BJ (cell line): ENCODE results near the gene FUT2. TPM values are rescaled to one million over a fixed set of nuclear protein-coding genes. Genes with fewer than 3 reads are reported as not detected.

ENCODE experiments used
- CTCF ChIA-PET: fragments of 350-600 bp; formaldehyde crosslinking; extraction: SDS; loops from one replicate; lab custom pipeline; 2021; ENCODE audit warnings: antibody characterized with exemption, inconsistent platforms; lab: Yijun Ruan, JAX
- POLR2A ChIA-PET: fragments of 300-600 bp; sonication (Branson Sonifier 250); formaldehyde crosslinking; extraction: SDS; loops from one replicate; lab custom pipeline; 2021; ENCODE audit warnings: antibody characterized with exemption; lab: Charles Lee
- DNase-seq: peaks from one replicate; pipeline ENCODE4 v3.0.0-alpha.2; 2011; ENCODE audit warnings: low read depth
- H3K27me3 ChIP-seq: 2 replicates; pipeline ENCODE4 v1.6.0; 2011; ENCODE audit warnings: low read length; ENCODE audit not compliant: control insufficient read depth, insufficient read depth
- H3K36me3 ChIP-seq: 2 replicates; pipeline ENCODE4 v1.5.1; 2011; ENCODE audit warnings: low read length; ENCODE audit not compliant: control insufficient read depth, insufficient read depth
- H3K4me3 ChIP-seq: 2 replicates; pipeline ENCODE4 v1.5.1; 2011; ENCODE audit warnings: low read depth, mild to moderate bottlenecking, control low read depth, low read length
- CTCF ChIP-seq: IDR thresholded peaks from 2 replicates; pipeline ENCODE4 v1.5.1; 2011; ENCODE audit warnings: low read depth, mild to moderate bottlenecking, control low read depth, inconsistent platforms, low read length, moderate library complexity; ENCODE audit not compliant: insufficient read depth
- polyA plus RNA-seq: library from polyadenylated mRNA; depleted of rRNA; stranded (reverse); fragments of >200 nt; gene quantifications from 2 replicates; pipeline ENCODE4 v1.2.3, GENCODE V29; 2011

FUT2 gene
- polyA plus RNA-seq, 1 experiment = not detected

GRCh38 chr19:48728911-48729664 is 33.3 kb downstream of the FUT2 start:
- no peak for TF ChIP-seq CTCF
- POLR2A ChIA-PET = no interaction called here
- H3K36me3 ChIP-seq = no peaks in the 10 kb centered on the region
- CTCF ChIA-PET = interaction anchor here (0.9 to 1.3 kb wide), 2 partner anchors 8 to 9 kb away, joined by 3 to 4 read pairs; no protein-coding TSS in a partner anchor
- H3K4me3 ChIP-seq = no peak overlapping the region
- no peaks in the 10 kb centered on the region for H3K27me3 ChIP-seq
- DNase-seq = no peak

GRCh38 chr19:48731452-48731851 is 35.7 kb downstream of the FUT2 start:
- no peak overlapping the region for H3K4me3 ChIP-seq
- no peak for TF ChIP-seq CTCF
- CTCF ChIA-PET = no interaction called here
- H3K27me3 ChIP-seq = no peaks in the 10 kb centered on the region
- POLR2A ChIA-PET = no interaction called here
- DNase-seq = no peak
- H3K36me3 ChIP-seq = no peaks in the 10 kb centered on the region

- no peak overlapping the region for H3K4me3 ChIP-seq
- no peaks in the 10 kb centered on the region for H3K27me3 ChIP-seq
- POLR2A ChIA-PET = no interaction called here
- no peak for DNase-seq
- TF ChIP-seq CTCF = no peak
- CTCF ChIA-PET = interaction anchor here (1.3 kb wide), 1 partner anchor 59 kb away, joined by 3 read pairs; no protein-coding TSS in a partner anchor
- no peaks in the 10 kb centered on the region for H3K36me3 ChIP-seq
Measured at GRCh38 chr19:48734625-48735024, 38.9 kb downstream of the FUT2 start.

GRCh38 chr19:48735031-48735615 is 39.4 kb downstream of the FUT2 start:
- Histone ChIP-seq H3K27me3 (no peaks in the 10 kb centered on the region), H3K36me3 (no peaks in the 10 kb centered on the region), H3K4me3 (no peak overlapping the region)
- POLR2A ChIA-PET = interaction anchor here (0.6 kb wide), 1 partner anchor 26 kb away, joined by 4 read pairs; no protein-coding TSS in a partner anchor
- CTCF ChIA-PET = interaction anchor here (1.2 to 1.3 kb wide), 2 partner anchors 59 to 61 kb away, joined by 3 to 4 read pairs; no protein-coding TSS in a partner anchor
- TF ChIP-seq CTCF = no peak
- no peak for DNase-seq

GRCh38 chr19:48737360-48737998 is 41.7 kb downstream of the FUT2 start:
- Histone ChIP-seq H3K36me3 (no peaks in the 10 kb centered on the region), H3K27me3 (no peaks in the 10 kb centered on the region), H3K4me3 (no peak overlapping the region)
- POLR2A ChIA-PET = no interaction called here
- no peak for DNase-seq
- CTCF ChIA-PET = interaction anchor here (0.9 to 2.0 kb wide), 5 partner anchors 9 to 92 kb away, joined by 3 to 7 read pairs (median 4); partner anchors contain the start of gene CA11
- TF ChIP-seq CTCF = no peak
